ENCODE results near the gene PSMA3. TPM values are rescaled to one million over a fixed set of nuclear protein-coding genes. Genes with fewer than 3 reads are reported as not detected.

PSMA3 gene
- polyA plus RNA-seq, 1 donor: 96.6 TPM

DNA sequence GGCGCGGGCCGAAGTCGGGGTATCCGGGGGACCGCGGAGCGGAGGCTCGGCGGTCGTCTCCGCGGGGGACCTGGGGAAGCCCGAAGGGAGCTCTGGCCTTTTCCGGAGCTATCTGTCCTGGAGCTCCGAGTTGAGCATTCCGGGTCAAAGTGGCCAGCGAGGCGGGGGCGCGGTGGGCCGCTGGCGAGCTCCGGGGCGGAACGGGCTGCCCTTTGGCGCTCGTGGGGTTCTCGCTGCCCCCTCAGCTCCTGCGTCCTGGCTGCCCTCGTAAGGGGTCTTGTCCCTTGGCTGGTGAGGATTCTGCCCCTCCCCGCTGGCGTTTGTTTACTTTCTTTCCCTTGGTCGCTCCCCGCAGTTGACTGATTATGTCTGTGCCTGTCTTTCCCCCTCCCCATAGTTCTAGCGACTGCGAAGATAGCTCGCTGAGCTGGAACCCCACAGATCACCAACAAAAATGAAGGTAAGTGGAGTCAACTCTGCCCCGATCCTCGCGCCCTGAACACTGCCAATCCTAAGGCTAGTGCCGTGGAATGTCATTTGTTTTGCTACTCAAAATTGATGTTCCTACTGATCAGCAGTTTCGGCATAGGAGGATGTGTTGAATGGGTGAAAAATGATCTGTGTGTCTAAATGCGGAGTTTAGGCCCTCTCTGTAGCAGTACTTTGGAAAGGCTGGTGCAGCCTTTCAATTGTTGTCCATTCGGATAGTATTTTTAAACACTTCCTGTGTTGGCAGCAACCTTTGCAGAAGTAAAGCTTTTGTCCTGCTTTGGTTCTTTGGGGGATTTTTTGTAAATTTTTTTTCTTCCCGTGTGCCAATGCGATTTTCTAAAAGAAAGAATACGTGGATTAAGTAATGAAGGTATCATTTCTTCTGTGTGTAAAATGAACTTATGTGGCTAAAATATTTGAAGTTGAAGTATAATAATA, 55.0 kb downstream of the PSMA3 start:
- DNase-seq (ENCODE audit: low read depth): no peak

- no peak for DNase-seq (ENCODE audit: low read depth)
Measured at GRCh38 chr14:58301416-58301815, 56.8 kb downstream of the PSMA3 start.

GRCh38 chr14:58305730-58306129, 61.1 kb downstream of the PSMA3 start:
- DNase-seq (ENCODE audit: low read depth): no peak

DNA sequence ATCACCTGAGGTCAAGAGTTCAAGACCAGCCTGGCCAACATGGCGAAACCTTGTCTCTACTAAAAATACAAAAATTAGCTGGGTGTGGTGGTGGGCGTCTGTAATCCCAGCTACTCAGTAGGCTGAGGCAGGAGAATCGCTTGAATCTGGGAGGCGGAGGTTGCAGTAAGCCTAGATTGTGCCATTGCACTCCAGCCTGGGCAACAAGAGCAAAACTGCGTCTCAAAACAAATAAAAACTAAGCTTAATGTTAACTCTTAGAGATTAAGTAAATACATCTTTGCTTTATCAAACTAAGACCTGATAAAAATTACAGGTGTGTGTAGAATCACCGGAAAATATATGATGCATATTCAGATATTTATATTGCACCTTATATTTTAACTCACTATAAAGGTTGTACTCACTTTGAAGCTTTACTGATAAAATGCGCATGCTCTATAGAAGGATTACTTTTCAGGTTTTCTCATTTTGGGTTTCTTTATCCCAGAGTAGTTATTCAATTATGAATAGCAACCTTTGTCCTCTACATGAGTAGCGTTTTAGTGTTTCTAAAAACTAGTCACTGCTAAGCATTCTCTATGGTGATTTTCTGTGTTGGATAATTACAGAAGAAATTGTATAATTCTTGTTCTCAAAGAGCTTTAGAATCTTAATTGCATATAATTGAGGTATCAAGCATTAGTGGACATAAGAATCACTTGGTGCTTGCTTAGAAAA, 63.1 kb downstream of the PSMA3 start:
- DNase-seq (ENCODE audit: low read depth): no peak

- DNase-seq (ENCODE audit: low read depth): no peak
Measured at GRCh38 chr14:58309086-58309485, 64.4 kb downstream of the PSMA3 start.

DNA sequence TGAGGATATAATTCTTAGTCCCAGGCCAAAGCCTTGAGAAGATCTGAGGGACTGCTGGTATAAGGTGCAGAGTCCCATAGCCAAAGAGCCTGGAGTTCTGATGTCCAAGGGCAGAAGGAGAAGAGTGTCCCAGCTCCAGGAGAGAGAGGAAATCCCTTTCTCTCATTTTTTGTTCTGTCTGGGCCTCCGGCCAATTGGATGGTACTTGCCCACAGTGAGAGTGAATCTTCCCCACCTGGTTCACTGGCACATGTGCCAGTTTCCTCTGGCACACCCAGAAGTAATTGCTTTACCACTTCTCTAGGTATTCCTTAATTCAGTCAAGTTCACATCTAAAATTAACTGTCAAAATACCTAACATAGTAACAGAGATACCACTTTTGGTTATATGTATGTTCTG, 69.1 kb downstream of the PSMA3 start:
- no peak for DNase-seq (ENCODE audit: low read depth)

DNA sequence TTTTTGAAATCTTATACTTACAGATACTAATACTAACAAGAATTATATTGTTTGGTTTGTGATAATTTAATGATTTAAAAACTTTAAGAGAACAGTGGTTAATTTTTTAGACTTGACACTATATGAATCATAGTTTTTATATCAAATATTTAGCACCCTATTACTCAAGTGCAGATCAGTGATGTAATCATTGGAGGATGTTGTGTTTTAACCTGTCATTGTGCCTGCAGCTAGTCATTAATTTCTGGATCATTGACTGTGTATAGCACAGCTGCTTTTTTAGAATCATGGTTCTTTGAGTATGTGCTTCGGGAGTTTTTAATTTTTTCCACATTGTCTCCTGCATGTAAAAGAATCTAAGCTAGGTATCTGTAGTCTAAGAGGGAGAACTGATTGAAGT, 71.0 kb downstream of the PSMA3 start:
- DNase-seq (ENCODE audit: low read depth): no peak

Other genes with a start within 250 kb of the PSMA3 start
- gene ARMH4, start 92.6 kb upstream of the PSMA3 start, polyA plus RNA-seq (ENCODE audit: insufficient read length): 6.8 TPM
- gene ACTR10, start 44.7 kb upstream of the PSMA3 start, polyA plus RNA-seq (ENCODE audit: insufficient read length): 66.4 TPM
- 14.2 TPM for gene ARID4A, start 53.7 kb downstream of the PSMA3 start, polyA plus RNA-seq (ENCODE audit: insufficient read length)
- 0.43 TPM for gene TOMM20L, start 151.1 kb downstream of the PSMA3 start, polyA plus RNA-seq (ENCODE audit: insufficient read length)
- 103 TPM for gene TIMM9, start 182.7 kb downstream of the PSMA3 start, polyA plus RNA-seq (ENCODE audit: insufficient read length)
- 15.3 TPM for gene KIAA0586, start 182.9 kb downstream of the PSMA3 start, polyA plus RNA-seq (ENCODE audit: insufficient read length)